Prostate gland (tissue), 2 donors: ENCODE results near the gene UBXN4. TPM values are rescaled to one million over a fixed set of nuclear protein-coding genes. Genes with fewer than 3 reads are reported as not detected.
A peak's percentile ranks its signal among the peaks of the same experiment; 100 is the strongest.
"Not testable (repeated sequence)": the region's sequence is repeated elsewhere in the genome, so short reads cannot be mapped to it uniquely, and the experiment has no call there.

Experiments
- DNase-seq: peaks from one replicate; pipeline ENCODE4 v3.0.0-alpha.2; 2019; ENCODE audit warnings: low spot score
- H3K27ac ChIP-seq, 2 donors: fragments of 200-600 bp; sonication (generic); 2 replicates each; pipeline ENCODE4 v1.5.1; 2017 to 2019
- H3K27me3 ChIP-seq: fragments of 200-600 bp; sonication (generic); replicated peaks from 2 replicates; pipeline ENCODE4 v1.5.1; 2019; ENCODE audit not compliant: insufficient read depth
- H3K36me3 ChIP-seq, 2 donors: fragments of 200-600 bp; sonication (generic); 1 replicate in 1 of 2; 2 replicates in 1 of 2; pipeline versions ENCODE4 v1.5.1 to v1.8.1; 2017 to 2019
- H3K4me1 ChIP-seq: fragments of 200-600 bp; sonication (generic); replicated peaks from 2 replicates; pipeline ENCODE4 v1.5.1; 2019
- H3K4me3 ChIP-seq, 2 donors: fragments of 200-600 bp; sonication (generic); 2 replicates each; pipeline ENCODE4 v1.5.1; 2017 to 2019
- H3K9me3 ChIP-seq: fragments of 200-600 bp; sonication (generic); 2 replicates; pipeline ENCODE4 v1.5.1; 2017
- CTCF ChIP-seq, 4 experiments: fragments of 200-600 bp in 2 of 4; fragments of 450-650 bp in 2 of 4; sonication (generic) in 2 of 4; IDR thresholded peaks; 1 replicate in 3 of 4; 2 replicates in 1 of 4; pipeline ENCODE4 v1.5.1; 2016 to 2019; ENCODE audit warnings: antibody characterized with exemption in 4 of 4, mild to moderate bottlenecking in 2 of 4, moderate library complexity in 2 of 4
- POLR2A ChIP-seq: fragments of 450-650 bp; IDR thresholded peaks from one replicate; pipeline ENCODE4 v1.6.1; 2016; ENCODE audit warnings: antibody characterized with exemption, mild to moderate bottlenecking
- POLR2AphosphoS5 ChIP-seq: sonication (generic); formaldehyde crosslinking; IDR thresholded peaks from one replicate; pipeline ENCODE4 v1.6.1; 2017; ENCODE audit warnings: antibody characterized with exemption
- WGBS: methylation state at CpG from one replicate; pipeline ENCODE4 v1.1.5; 2018; 5-methylcytosine and 5-hydroxymethylcytosine counted together
- intact Hi-C: fragments of 100-400 bp; cut with DNase I; formaldehyde crosslinking; loops from one replicate; pipeline ENCODE4 v1.14.2; 2022
- total RNA-seq, 2 donors: library from RNA; depleted of rRNA; stranded (reverse); fragments of >200 nt; gene quantifications; one replicate each; pipeline ENCODE4 v1.1.0, GENCODE V29; 2016

Gene UBXN4
- total RNA-seq, 2 donors from 2014 or later, result 67.8 to 74.3 TPM

GRCh38 chr2:135703300-135703699, 38.4 kb upstream of the UBXN4 start:
- 38% methylated on average over 1 of the region's 1 CpG for WGBS
- H3K9me3 ChIP-seq, result no peaks in the 10 kb centered on the region
- H3K4me1 ChIP-seq, result no peaks in the 10 kb centered on the region
- no peaks in the 10 kb centered on the region for H3K36me3 ChIP-seq
- TF ChIP-seq POLR2AphosphoS5, result no peak
- no peak overlapping the region for H3K4me3 ChIP-seq
- intact Hi-C loops, result no loop called here
- no peaks in the 10 kb centered on the region for H3K27me3 ChIP-seq
- no peak overlapping the region for H3K27ac ChIP-seq
- no peak for DNase-seq

- H3K4me3 ChIP-seq, DNase-seq, H3K4me1 ChIP-seq, H3K27me3 ChIP-seq, H3K9me3 ChIP-seq, intact Hi-C loops, H3K27ac ChIP-seq, H3K36me3 ChIP-seq: not testable (repeated sequence)
- 99% methylated on average over 5 of the region's 5 CpGs for WGBS
Measured at GRCh38 chr2:135704075-135704474, 37.6 kb upstream of the UBXN4 start.

GRCh38 chr2:135708159-135708558, 33.5 kb upstream of the UBXN4 start:
- H3K36me3 ChIP-seq, result no peaks in the 10 kb centered on the region
- intact Hi-C loops, result loop anchor here (2.0 kb wide), 1 partner anchor 703 kb away; no protein-coding TSS in a partner anchor
- no peak overlapping the region for H3K27ac ChIP-seq
- TF ChIP-seq POLR2AphosphoS5 (no peak), POLR2A (no peak), CTCF (IDR thresholded peaks at IDR 0.05) (no peak)
- 97% methylated on average over 4 of the region's 4 CpGs for WGBS
- no peaks in the 10 kb centered on the region for H3K27me3 ChIP-seq
- no peaks in the 10 kb centered on the region for H3K4me1 ChIP-seq
- DNase-seq, result no peak
- H3K4me3 ChIP-seq, result no peak overlapping the region
- H3K9me3 ChIP-seq, result no peaks in the 10 kb centered on the region

GRCh38 chr2:135709992-135710391, 31.7 kb upstream of the UBXN4 start:
- Histone ChIP-seq H3K4me3 (no peak overlapping the region), H3K4me1 (no peaks in the 10 kb centered on the region), H3K27ac (no peak overlapping the region), H3K9me3 (no peaks in the 10 kb centered on the region), H3K36me3 (no peaks in the 10 kb centered on the region), H3K27me3 (no peaks in the 10 kb centered on the region)
- TF ChIP-seq POLR2A (no peak), CTCF (IDR thresholded peaks at IDR 0.05) (peak; percentile 84 to 94 (median 86)), POLR2AphosphoS5 (no peak)
- 61% methylated on average over 6 of the region's 6 CpGs for WGBS
- intact Hi-C loops, result loop anchor here (2.0 kb wide), 1 partner anchor 705 kb away; no protein-coding TSS in a partner anchor
- peak; percentile 34 for DNase-seq

- H3K27ac ChIP-seq, DNase-seq, H3K36me3 ChIP-seq, H3K4me1 ChIP-seq, H3K9me3 ChIP-seq, H3K27me3 ChIP-seq, H3K4me3 ChIP-seq, intact Hi-C loops: not testable (repeated sequence)
- 97% methylated on average over 9 of the region's 9 CpGs for WGBS
Measured at GRCh38 chr2:135715086-135715485, 26.6 kb upstream of the UBXN4 start.

- DNase-seq, result no peak
- no peaks in the 10 kb centered on the region for H3K27me3 ChIP-seq
- no peaks in the 10 kb centered on the region for H3K36me3 ChIP-seq
- no peak overlapping the region for H3K27ac ChIP-seq
- no peak for TF ChIP-seq POLR2AphosphoS5
- TF ChIP-seq POLR2A, result no peak
- no peak for TF ChIP-seq CTCF (IDR thresholded peaks at IDR 0.05)
- intact Hi-C loops, result no loop called here
- 93% methylated on average over 2 of the region's 2 CpGs for WGBS
- H3K4me3 ChIP-seq, result no peak overlapping the region
- no peaks in the 10 kb centered on the region for H3K9me3 ChIP-seq
- H3K4me1 ChIP-seq, result no peaks in the 10 kb centered on the region
Measured at GRCh38 chr2:135728064-135728743, 13.5 kb upstream of the UBXN4 start.
